SK-N-SH treated with all-trans-retinoic acid at 6 μM for 48 hours (cell line): ENCODE measurements around the gene ITFG2.
A peak's percentile ranks its signal among the peaks of the same experiment; 100 is the strongest.

Experiments used
- ATAC-seq: fragments of 200-7000 bp; cut with Tn5 transposase; 3 replicates; pipeline ENCODE4 v1.9.1; 2020; ENCODE audit warnings: mild to moderate bottlenecking, moderate library complexity
- ARNTL ChIP-seq: fragments of 450-650 bp; formaldehyde crosslinking; IDR thresholded peaks from 2 replicates; pipeline ENCODE4 v1.5.0; 2020; ENCODE audit warnings: low read depth, mild to moderate bottlenecking, moderate library complexity, borderline replicate concordance
- BACH2 ChIP-seq: fragments of 250-450 bp; sonication (Bioruptor Pico); IDR thresholded peaks from 2 replicates; pipeline ENCODE4 v1.9.0; 2021; ENCODE audit warnings: mild to moderate bottlenecking, borderline replicate concordance
- CSDC2 ChIP-seq: fragments of 250-450 bp; sonication (Bioruptor Pico); IDR thresholded peaks from 2 replicates; pipeline ENCODE4 v1.5.0; 2020; ENCODE audit warnings: mild to moderate bottlenecking, moderate library complexity
- ESRRG ChIP-seq: fragments of 250-450 bp; sonication (Bioruptor Pico); IDR thresholded peaks from 2 replicates; pipeline ENCODE4 v1.6.1; 2021; ENCODE audit warnings: mild to moderate bottlenecking
- GLIS3 ChIP-seq: fragments of 250-450 bp; sonication (Bioruptor Pico); IDR thresholded peaks from 2 replicates; pipeline ENCODE4 v1.5.0; 2020; ENCODE audit warnings: mild to moderate bottlenecking, moderate library complexity
- ISL1 ChIP-seq: fragments of 250-450 bp; sonication (Bioruptor Pico); IDR thresholded peaks from 2 replicates; pipeline ENCODE4 v2.1.2; 2022; ENCODE audit warnings: mild to moderate bottlenecking, moderate library complexity
- OSR1 ChIP-seq: fragments of 250-450 bp; sonication (Bioruptor Pico); IDR thresholded peaks from 2 replicates; pipeline ENCODE4 v1.8.0; 2022; ENCODE audit warnings: moderate library complexity, mild to moderate bottlenecking, inconsistent platforms
- PATZ1 ChIP-seq: fragments of 250-450 bp; sonication (Bioruptor Pico); IDR thresholded peaks from 2 replicates; pipeline ENCODE4 v1.8.0; 2020; ENCODE audit warnings: mild to moderate bottlenecking, moderate library complexity, borderline replicate concordance
- PPARA ChIP-seq: fragments of 250-450 bp; sonication (Bioruptor Pico); IDR thresholded peaks from 2 replicates; pipeline ENCODE4 v1.5.0; 2020; ENCODE audit warnings: mild to moderate bottlenecking, borderline replicate concordance
- SNAI2 ChIP-seq: fragments of 250-450 bp; sonication (Bioruptor Pico); IDR thresholded peaks from 2 replicates; pipeline ENCODE4 v1.5.0; 2020; ENCODE audit warnings: mild to moderate bottlenecking, moderate library complexity
- TCF4 ChIP-seq: fragments of 250-450 bp; sonication (Bioruptor Pico); IDR thresholded peaks from 2 replicates; pipeline ENCODE4 v1.8.0; 2021; ENCODE audit warnings: mild to moderate bottlenecking, moderate library complexity, borderline replicate concordance
- TOX ChIP-seq: fragments of 250-450 bp; sonication (Bioruptor Pico); IDR thresholded peaks from 2 replicates; pipeline ENCODE4 v1.8.0; 2021; ENCODE audit warnings: mild to moderate bottlenecking, moderate library complexity, borderline replicate concordance
- ZFP30 ChIP-seq: fragments of 450-650 bp; formaldehyde crosslinking; IDR thresholded peaks from 2 replicates; pipeline ENCODE4 v1.5.0; 2022; ENCODE audit warnings: mild to moderate bottlenecking, moderate library complexity
- ZNF565 ChIP-seq: fragments of 450-650 bp; formaldehyde crosslinking; conservative IDR thresholded peaks from 2 replicates; pipeline ENCODE4 v1.5.0; 2020; ENCODE audit warnings: low read depth, mild to moderate bottlenecking, moderate library complexity
- ZNF70 ChIP-seq: fragments of 450-650 bp; formaldehyde crosslinking; IDR thresholded peaks from 2 replicates; pipeline ENCODE4 v1.5.0; 2020; ENCODE audit warnings: mild to moderate bottlenecking, moderate library complexity
- TF ChIP-seq, protein P1 (sequence below): fragments of 250-450 bp; sonication (Bioruptor Pico); IDR thresholded peaks from 2 replicates; pipeline ENCODE4 v1.8.0; 2021; ENCODE audit warnings: low read depth, mild to moderate bottlenecking, moderate library complexity, borderline replicate concordance
- TF ChIP-seq, protein P2 (sequence below): fragments of 250-450 bp; sonication (Bioruptor Pico); IDR thresholded peaks from 2 replicates; pipeline ENCODE4 v1.5.1; 2020; ENCODE audit warnings: low read depth, mild to moderate bottlenecking, moderate library complexity

ITFG2 gene

DNA sequence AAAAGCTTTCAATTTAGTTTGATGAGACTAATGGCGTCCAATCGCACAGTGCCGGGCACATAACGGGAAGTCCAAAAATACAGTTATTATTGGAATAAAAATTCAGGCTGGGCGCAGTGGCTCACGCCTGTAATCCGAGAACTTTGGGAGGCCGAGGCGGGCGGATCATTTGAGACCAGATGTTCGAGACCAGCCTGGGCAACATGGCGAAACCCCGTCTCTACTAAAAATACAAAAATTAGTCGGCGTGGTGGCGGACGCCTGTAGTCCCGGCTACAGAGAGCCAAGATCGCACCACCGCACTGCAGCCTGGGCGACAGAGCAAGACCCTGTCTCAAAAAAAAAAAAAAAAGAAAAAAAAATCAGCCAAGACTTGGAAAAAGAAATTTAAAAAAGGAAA lies 18.9 kb upstream of the ITFG2 start:
- ATAC-seq: no peak
- TF ChIP-seq TCF4 (CRISPR knock-in tag) (no peak), ZNF565 (CRISPR knock-in tag) (no peak), ARNTL (CRISPR knock-in tag) (no peak), ISL1 (no peak)
- TF ChIP-seq, protein P1, sequence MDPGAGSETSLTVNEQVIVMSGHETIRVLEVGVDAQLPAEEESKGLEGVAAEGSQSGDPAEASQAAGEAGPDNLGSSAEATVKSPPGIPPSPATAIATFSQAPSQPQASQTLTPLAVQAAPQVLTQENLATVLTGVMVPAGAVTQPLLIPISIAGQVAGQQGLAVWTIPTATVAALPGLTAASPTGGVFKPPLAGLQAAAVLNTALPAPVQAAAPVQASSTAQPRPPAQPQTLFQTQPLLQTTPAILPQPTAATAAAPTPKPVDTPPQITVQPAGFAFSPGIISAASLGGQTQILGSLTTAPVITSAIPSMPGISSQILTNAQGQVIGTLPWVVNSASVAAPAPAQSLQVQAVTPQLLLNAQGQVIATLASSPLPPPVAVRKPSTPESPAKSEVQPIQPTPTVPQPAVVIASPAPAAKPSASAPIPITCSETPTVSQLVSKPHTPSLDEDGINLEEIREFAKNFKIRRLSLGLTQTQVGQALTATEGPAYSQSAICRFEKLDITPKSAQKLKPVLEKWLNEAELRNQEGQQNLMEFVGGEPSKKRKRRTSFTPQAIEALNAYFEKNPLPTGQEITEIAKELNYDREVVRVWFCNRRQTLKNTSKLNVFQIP (CRISPR knock-in tag): no peak
- TF ChIP-seq, protein P2, sequence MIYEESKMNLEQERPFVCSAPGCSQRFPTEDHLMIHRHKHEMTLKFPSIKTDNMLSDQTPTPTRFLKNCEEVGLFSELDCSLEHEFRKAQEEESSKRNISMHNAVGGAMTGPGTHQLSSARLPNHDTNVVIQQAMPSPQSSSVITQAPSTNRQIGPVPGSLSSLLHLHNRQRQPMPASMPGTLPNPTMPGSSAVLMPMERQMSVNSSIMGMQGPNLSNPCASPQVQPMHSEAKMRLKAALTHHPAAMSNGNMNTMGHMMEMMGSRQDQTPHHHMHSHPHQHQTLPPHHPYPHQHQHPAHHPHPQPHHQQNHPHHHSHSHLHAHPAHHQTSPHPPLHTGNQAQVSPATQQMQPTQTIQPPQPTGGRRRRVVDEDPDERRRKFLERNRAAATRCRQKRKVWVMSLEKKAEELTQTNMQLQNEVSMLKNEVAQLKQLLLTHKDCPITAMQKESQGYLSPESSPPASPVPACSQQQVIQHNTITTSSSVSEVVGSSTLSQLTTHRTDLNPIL (CRISPR knock-in tag): no peak

DNA sequence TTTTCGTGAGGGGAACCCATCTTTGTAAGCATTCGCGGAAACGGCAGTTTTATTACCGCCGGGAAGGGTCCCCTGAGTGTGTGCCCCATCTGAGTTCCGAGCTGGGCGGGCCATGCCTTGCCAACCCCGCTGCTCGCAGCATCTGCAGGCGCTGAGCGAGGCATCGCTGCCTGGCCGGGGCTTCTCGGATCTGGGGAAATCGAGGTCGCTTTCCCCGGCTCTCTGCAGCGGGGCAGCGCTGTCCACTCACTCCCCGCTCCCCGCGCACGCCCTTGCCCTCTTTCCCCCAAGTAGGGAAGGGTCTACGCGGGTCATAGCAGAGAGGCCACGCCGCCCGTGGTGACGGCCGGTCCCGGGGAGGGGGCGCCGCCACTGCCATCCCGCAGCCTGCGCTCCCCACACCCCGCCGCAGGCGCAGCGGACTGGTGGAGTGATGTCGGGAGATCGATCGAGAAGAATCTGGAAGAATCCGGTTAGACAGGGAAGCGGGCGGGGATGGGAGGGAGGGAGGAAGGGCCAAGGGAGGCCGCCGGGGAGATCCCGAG lies 18.2 kb upstream of the ITFG2 start:
- ATAC-seq: peak; percentile 53
- TF ChIP-seq ARNTL (CRISPR knock-in tag) (no peak), PATZ1 (CRISPR knock-in tag) (no peak), ZNF70 (CRISPR knock-in tag) (no peak), TOX (CRISPR knock-in tag) (no peak), GLIS3 (CRISPR knock-in tag) (no peak), CSDC2 (CRISPR knock-in tag) (no peak), OSR1 (CRISPR knock-in tag) (no peak), ZFP30 (no peak), ESRRG (CRISPR knock-in tag) (no peak)
- TF ChIP-seq, protein P2 (CRISPR knock-in tag): no peak
- TF ChIP-seq, all 23 proteins: peak for 0

DNA sequence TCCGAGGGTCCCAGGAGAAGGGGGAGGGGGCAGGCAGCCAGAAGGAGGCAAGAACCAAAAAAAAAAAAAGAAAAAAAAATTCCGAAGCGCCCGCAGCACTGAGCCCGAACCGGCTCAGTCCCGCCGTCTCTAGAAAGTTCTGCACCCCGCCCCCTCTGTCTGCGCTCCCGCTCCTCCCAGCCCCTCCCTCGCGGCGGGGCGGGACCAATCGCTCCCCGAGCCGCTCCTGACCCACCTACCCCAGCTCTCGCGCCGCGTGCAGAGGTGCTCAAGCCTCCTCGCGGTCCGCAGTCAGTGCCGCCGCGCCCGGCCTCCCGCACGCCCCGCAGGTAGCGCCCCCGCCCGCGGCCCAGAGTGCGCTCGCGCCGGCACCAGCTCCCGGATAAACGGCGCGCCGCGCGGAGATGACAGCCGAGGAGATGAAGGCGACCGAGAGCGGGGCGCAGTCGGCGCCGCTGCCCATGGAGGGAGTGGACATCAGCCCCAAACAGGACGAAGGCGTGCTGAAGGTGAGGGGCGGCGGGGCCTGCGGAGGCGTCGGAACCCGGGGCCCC lies 17.7 kb upstream of the ITFG2 start, which contains the start of gene FKBP4:
Gene FKBP4 (plus strand): TSS at position 235 of the 554 bp plus-strand sequence. CDS start 170 bp downstream, at position 405.
- TF ChIP-seq CSDC2 (CRISPR knock-in tag): no peak
- no peak for TF ChIP-seq PATZ1 (CRISPR knock-in tag)
- TF ChIP-seq SNAI2 (CRISPR knock-in tag): no peak
- no peak for TF ChIP-seq ZNF70 (CRISPR knock-in tag)
- TF ChIP-seq BACH2 (CRISPR knock-in tag): no peak
- TF ChIP-seq PPARA (CRISPR knock-in tag): no peak
- TF ChIP-seq, protein P1 (CRISPR knock-in tag): no peak

More for the DNA sequence above, 17.7 kb upstream of the ITFG2 start, which contains the start of gene FKBP4:
- peak; percentile 91 for ATAC-seq
